Activated CD4-positive, alpha-beta T cell treated with anti-CD3 and anti-CD28 coated beads for 1 hour (primary cell): ENCODE measurements around the gene SPNS3.

Experiments used
- DNase-seq: peaks from one replicate; pipeline ENCODE4 v3.0.0-alpha.2; 2020

The SPNS3 gene

DNA sequence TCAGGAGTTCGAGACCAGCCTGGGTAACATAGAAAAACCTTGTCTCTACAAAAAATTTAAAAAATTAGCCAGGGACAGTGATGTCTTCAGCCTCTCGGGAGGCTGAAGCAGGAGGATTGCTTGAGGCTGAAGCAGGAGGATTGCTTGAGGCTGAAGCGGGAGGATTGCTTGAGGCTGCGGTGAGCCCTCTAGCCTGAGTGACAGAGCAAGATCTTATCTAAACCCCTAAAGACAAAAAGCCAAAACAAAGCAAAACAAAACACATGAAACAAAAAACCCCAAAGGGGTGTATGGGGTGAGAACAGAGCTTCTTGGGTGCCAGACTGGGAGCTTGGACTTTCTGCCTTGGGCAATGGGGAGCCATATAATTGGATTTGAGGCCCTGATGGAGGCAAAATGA, 2.6 kb downstream of the SPNS3 start:
- DNase-seq = no peak

DNA sequence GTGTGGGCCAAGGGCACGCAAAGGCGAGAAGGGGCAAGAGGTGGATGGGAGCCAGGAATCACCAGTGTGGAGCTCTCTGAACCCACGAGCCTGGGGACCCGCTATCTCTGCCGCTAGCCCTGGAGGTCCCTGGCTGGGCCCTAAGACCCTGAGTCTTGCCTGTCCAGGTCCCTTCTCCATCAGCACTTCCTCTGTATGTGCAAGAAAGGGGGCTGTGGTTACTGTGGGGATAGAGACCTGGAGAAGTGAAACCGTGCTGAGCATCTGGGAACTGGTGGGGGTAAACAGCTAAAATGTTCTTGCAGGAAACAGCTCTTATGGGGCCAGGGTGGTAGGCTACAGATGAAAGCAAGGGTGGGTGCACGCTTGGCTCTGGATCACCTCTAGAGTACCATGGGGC, 3.1 kb downstream of the SPNS3 start:
- no peak for DNase-seq

DNA sequence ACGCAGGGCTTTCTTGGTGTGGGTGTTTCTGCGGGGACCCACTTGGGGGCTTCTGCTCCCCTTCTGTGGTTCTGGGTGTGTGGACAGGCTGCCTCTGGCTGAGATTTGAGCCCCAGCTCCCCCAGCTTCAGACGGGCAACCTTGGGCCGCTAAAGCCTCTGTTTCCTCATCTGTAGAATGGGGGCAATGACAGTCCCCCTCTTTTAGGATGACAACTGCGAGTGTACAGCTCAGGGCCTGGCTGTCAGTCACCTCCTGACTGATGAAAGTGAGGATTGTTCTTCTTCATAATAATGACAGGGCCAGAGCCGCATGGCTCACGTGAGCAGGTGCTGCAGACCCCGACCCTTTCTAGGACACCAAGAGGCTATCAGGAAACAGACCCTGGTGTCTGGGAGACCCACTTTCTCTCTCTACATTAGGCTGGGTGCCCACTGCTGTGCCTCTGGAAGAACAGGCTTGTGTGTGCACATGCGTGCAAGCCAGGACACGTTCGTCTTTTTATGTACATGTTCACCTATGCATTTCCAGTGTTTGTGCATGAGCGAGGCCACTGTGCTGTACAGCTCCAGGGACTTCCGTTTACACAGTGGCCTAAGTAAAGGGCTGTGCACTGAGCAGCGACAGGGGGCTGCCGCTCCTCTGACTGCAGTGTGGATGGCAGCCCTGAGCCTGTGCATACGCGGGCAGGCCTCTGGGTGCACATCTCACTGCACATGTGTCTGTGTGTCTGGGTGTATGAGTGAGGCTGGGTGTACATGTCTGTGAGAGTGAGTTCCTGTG, 4.6 kb downstream of the SPNS3 start:
- no peak for DNase-seq

DNA sequence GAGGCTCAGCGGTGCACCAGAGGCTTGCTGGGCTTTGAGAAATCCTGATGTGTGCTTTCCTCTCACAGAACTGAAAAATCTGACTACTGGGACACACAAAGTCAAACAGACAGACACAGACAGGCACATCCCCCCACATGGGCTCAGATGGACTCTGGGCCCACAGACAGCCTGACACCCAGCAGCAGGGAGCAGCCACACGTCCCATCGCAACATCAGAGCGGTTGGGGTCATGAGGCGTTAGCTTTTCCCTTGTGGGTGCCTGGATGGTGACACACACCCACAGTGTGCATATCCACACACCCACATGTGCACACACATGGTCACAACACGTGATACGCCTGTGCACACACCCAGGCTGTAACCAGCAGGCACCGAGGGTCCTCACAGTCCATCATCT, 6.3 kb downstream of the SPNS3 start:
- DNase-seq = no peak

DNA sequence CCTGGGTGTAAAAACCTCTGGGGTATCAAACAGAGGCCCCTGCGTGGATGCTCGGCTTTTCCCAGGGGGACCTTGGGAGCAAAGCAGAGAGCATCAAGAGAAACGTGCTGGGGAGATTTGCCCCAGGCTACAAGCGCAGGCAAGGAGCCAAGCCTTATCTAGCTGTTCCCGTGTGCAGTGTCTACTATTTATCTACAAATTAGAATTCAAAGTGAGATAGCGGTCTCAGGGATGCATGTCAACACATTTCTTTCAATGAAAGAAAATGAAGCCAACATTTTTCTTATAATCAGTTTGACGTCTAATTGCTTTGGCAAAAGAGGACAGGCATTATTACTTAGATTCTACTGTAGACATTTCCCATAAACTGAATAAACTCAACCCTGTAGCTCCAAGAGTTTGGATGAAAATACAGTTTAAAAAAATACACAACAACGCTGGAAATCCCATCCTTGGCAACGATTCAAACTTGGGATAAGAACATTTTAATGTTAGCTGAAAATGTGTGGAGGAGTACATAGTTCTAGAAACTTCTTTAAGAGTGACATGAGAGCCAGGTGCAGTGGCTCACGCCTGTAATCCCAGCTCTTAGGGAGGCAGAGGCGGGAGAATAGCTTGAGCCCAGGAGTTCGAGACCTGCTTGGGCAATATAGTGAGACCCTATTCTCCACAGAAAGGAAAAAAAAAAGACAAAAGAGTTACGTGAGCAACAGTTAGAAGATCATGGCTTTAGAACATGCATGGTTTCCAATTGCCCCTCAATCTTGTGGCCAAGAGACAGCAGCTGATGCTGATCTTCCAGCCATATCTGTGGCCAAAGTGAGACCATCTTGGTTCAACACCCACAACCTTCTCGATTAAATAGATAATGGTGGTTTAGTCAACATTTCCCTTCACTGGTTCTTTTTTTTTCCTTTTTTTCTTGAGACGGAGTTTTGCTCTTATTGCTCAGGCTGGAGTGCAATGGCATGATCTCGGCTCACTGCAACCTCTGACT, 7.2 kb downstream of the SPNS3 start:
- DNase-seq = no peak

DNA sequence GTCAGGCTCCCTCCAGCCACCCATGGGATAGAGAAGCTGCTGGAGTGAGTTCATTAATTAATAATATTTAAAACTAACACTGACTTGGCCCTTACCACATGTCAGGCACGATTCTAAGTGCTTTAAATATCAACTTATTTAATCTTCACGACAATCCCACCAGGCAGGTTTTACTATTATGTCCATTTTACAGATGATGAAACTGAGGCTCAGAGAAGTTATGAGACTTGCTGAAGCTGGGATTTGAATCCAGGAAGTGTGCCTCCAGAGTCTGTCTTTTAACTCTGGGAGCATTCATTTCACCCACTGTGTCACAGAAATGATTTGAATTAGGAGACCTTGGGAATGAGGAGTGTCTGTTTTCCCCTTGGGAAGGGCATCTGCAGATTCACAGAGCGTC, 8.8 kb downstream of the SPNS3 start:
- DNase-seq = no peak

DNA sequence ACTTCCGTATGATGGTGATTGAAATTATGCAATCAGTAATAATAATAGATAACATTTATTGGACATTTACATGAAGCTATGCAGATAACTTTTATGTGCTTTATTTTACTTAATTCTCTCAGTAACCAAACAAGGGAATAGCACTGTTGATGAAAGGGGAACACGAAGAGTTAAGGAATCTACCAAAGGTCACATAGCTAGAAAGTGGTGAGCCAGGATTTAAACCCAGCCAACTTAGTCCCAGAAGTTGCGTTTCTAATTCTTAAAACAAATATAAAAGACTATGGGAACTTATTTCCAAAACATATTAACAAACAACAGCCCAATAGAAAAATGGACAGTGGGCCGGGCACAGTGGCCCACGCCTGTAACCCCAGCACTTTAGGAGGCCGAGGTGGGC, 9.7 kb downstream of the SPNS3 start:
- no peak for DNase-seq

DNA sequence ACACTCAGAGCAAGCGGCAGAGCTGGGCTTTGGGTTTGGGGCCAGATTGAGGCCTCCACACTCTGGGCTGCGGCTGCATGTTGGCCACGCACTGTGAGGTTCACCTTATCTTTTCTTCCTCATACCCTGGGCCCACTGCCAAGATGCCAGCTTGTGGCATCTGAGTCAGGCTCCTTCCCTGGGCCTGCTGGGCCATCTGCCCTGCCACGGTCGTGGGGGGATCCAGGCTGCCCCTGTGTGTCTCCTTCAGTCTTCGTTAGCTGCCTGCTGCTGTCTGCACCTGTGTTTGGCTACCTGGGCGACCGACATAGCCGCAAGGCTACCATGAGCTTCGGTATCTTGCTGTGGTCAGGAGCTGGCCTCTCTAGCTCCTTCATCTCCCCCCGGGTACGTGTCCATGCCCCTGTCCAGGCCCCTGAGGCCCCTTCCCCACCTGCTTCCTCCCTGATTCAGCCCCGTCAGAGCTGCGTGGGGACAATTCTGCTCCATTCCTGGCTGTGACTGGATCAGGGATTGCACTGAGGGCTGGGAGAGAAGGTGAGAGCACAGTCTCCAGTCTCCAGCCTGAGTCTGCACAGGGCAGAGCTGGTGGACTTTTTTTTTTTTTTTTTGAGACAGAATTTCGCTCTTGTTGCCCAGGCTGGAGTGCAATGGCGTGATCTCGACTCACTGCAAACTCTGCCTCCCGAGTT, 11.2 kb downstream of the SPNS3 start:
- DNase-seq = no peak

DNA sequence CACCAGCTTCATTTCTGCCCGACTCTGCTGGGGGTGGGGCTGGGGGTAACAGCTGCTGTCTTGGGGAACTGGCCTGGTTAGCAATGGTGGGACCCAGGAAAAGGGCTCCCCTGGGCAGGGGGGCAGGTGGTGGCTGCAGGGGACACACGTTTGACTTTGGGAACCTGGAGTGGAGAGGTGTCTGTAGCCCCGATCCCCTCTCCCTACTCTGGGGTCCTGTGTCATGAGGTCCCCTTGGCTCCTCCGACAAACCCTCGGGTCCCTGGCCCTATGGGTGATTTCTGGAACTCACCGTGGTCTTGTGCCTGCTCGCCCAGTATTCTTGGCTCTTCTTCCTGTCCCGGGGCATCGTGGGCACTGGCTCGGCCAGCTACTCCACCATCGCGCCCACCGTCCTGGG, 12.0 kb downstream of the SPNS3 start:
- DNase-seq = no peak

DNA sequence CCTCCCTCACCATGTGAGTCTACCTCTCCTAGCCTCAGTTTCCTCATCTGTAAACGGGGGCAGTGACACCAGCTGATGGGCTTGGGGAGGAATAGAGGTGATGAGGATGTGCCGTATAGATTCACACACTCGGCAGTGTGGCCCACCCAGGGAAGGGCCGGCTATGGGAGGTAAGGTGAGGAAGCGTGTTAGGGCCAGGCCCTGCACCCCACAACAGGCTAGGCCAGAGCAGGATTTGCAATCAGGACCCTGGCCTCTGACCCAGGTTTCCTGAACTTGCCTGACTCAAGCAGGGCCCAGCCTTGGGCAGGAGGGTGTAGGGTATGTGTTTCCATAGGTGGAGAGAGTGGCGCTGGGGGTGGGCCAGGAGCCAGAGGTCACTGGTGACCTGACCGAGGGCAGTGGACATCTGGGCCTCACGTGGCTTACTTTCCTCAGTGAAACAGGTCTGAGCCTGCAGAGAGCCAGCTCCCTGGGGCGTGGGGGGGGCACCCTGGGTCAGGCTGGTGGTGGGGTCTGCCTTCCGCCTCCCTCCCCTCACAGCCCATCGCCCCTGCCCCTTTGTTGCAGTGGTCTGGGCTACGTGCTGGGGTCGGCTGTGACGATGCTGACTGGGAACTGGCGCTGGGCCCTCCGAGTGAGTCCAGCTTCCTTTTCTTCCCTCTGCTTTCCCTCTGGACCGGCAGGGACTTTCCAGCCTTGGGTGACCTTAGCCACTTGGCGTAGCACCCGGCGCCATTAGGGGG, 12.8 kb downstream of the SPNS3 start:
- no peak for DNase-seq

DNA sequence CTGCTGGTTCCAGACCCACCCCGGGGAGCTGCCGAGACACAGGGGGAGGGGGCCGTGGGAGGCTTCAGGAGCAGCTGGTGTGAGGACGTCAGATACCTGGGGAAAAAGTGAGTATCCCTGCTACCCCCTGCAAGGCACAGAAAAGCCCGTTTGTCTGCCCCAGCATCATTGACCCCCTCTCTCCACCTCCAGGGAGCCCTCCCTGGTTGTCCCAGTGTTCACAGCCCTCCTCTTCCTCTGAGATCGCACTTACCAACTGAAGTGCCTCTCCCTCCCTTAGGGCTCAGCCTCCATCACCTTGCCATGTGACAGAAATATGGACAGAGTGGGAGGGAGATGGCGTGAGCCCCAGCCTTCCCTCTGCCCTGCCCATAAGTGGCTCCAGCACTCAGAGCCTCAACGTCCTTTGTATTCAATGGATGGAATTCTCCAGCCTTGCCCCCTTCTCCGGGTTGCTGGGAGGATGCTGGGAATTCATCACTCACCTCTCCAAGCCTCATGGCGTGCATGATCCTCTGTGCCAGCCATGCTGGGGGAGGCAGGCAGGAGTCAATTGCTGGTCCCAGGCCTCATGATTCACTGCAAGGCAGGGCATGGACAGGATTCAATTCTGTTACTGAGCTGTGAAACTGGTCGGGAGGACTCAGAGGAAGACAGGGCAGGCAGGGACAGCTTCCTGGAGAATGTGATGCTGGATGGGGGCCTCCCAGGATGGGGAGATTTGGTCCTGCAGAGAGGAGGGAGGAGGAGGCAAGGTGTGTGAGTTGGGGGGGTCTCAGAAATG, 14.6 kb downstream of the SPNS3 start:
- DNase-seq = no peak

DNA sequence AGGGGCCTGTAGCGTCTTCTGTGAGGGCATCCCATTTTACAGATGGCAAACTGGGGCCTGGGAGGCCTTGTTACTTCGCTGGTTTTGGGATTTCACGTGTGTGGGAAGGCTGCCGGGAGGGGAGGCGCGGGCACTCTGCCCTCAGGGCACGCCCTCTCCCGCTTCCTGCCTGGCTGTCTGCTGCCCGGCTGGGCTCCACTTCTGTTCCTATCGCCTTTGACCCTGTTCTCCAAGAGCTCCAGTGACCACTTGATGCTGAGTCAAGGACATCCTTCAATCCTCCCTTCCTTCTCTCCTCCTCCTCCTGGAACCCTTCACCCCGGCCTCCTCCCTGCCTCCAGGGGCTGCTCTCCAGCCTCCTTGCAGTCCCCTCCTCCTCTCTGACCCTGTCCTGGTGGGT, 16.0 kb downstream of the SPNS3 start:
- no peak for DNase-seq

DNA sequence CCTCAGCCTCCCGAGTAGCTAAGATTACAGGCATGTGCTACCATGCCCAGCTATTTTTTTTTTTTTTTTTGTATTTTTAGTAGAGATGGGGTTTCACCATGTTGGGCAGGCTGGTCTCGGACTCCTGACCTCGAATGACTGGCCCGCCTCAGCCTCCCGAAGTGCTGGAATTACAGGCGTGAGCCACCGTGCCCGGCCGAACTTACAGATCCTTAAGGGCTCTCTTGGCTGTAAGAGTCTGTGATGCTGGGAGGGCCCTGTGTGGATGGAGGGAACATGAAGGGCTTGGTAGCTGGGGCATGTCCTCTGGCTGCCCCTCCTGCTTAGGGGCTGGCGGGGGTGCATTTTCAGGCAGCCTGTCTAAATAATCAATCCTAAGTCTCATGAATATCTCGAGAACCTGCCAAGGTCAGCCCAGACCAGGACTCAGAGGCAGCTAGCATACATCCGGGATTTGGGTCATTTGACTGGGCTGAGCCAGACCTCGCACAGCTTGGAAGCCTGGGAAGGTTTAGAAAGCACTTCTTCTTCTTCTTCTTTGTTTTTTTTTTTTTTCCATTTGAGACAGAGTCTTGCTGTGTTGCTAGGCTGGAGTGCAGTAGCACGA, 17.1 kb downstream of the SPNS3 start:
- DNase-seq = no peak

DNA sequence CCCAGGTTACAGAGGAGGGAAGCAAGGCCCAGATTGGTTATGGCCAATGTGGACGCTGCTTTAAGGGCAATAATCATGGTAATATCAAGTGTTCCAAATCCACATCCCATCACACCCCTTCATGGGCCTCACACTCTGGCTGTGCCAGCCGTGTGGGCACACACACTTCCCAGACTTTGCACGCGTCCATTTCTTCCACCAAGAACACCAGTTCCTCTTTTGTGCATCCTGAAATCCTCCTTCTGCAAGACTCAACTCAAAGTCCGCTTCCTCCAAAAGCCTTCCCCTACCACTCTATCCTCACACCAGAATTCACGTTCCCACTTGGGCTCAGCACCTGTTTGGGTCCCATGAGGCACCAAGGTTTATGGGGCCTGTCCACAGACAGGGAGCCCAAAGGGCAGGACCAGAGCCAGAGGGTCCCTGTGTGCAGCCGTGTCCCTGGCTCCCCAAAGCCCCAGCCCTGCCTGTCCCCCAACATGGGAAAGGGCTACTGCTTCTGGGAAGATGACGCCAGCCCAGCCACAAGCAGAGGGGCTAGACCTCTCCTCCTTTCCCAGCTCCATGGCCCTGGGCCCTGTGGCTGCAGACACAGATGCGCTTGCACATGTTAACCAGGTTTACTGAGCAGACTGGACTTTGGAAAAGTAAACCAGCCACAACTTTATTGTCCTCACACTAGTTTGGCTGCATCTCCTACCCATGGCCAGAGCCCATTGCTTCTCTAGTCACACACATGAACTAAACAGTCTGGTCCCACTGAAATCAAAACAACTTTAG, 20.3 kb downstream of the SPNS3 start:
- DNase-seq = no peak

DNA sequence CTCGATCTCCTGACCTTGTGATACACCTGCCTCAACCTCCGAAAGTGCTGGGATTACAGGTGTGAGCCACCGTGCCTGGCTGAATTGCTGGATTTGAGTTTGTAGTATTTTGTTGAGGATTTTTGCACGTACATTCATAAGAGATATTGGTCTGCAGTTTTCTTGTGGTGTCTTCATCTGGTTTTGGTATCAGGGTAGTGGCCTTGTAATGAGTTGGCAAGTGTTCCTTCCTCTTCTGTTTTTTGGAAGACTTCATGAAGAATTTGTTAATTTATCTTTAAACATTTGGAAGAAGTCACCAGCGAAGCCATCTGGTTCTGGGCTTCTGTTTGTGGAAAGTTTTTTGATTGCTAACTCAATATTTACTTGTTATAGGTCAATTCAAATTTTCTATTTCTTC, 26.9 kb downstream of the SPNS3 start:
- DNase-seq = no peak

DNA sequence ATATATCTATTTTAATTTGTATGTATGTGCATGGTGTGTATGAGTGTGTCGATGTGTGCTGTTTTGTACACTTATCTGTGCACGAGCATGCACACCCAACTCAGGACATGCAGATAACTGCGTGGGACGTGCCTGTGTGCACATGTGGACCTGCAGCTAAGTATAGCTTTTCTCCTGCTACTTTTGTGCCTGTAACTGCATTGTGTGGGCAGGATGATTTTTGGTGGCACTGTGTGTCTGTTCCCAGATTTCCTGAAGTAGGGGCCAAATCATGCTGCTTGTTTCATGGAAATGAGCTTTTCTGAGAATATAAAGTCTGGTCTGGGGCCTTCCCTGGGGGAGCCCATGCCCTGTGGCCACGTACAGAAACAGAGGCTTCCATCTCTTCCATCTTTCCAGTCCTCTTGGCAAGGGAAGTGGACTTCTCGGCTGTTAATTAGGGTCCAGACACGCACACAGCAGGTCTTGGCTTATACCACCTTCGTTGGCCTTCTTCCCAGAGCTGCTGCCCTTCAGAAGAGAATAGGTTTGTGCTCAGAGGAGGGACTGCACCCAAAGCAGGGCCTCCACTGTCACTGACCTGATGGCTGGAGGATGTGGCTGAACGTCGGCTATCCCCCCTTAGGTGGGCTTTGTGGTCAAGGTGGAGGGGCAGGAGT, 30.2 kb downstream of the SPNS3 start:
- no peak for DNase-seq

DNA sequence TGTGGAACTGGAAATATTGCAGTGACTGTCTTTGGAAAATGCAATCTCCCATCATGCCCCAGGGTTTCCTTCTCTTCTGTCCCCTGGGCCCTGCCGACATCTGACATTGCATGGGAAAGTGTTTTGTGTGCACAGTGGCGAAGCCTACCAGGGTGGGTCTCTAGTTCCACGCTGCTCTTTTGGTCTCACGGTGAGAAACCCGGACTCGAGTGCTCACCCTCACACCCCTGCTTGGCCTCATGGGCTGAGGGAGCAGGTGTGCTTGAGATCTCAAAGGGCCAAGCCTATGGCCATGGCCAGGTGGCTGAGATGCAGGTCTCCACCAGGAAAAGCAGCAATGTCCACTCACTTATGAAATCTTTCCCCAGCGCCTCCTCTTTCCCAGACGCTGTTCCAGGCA, 32.0 kb downstream of the SPNS3 start:
- DNase-seq = no peak

DNA sequence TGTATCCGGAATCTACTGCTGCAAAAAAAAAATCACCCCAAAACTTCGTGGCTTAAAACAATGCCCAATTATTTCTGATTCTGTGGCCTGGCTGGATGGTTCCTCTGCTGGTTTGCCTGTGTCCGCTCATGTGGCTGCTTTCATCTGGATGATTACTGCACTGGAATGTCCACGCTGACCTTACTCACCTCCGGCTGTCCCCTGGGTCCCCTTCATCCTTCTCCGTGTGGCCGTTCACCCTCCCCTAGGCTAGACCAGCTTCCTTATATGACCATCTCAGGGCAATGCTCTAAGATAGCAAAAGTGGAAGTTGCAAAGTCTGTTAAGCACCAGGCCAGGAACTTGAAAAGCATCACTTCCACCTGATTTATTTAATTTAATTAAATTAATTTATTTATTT, 33.5 kb downstream of the SPNS3 start:
- no peak for DNase-seq

DNA sequence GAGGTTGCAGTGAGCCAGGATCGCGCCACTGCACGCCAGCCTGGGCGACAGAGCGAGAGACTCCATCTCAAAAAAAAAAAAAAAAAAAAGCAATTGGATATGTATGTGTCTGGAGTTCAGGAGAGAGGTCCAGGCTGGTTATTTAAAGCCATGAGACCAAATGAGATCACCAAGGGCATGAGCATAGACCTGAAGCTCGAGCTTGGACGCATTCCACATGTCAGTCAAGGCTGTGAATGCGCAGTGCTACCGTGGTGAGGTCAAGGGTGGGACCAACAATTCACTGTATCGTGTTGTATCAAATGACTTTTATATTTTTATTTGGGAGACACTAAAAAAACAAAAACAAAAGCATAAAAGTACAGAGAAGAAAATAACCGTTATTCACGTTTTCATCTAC, 35.8 kb downstream of the SPNS3 start:
- no peak for DNase-seq

DNA sequence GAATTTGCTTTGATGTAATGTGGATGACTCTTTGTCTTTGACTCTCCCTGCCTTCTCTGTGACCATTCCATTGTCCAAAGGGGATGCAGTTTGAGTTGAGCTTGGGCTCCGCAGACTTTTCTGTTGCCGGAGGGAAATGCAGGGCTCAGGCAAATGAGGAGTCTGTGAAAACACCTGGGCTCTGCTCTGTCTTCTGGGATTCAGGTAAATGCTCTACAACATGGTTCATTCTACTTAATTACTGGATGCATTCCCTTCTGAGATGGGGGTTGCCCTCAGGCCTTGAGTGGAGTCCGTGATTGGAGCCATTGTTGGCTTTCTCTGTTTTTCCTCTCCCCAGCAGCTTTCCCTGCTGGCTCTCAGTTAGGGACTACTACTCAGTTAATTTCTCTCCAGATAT, 38.5 kb downstream of the SPNS3 start:
- no peak for DNase-seq
